Loucy (cell line): ENCODE data around the gene PIK3R5.
A peak's percentile ranks its signal among the peaks of the same experiment; 100 is the strongest.
"Not testable (repeated sequence)": the region's sequence is repeated elsewhere in the genome, so short reads cannot be mapped to it uniquely, and the experiment has no call there.

ENCODE experiments used
- H2AFZ ChIP-seq: fragments of 200-600 bp; sonication (generic); 2 replicates; pipeline ENCODE4 v1.6.0; 2016; ENCODE audit warnings: antibody characterized with exemption, mild to moderate bottlenecking, low read length, moderate library complexity
- H3F3A ChIP-seq: fragments of 200-600 bp; 2 replicates; pipeline ENCODE4 v1.6.0; 2016; ENCODE audit warnings: antibody characterized with exemption, low read depth, mild to moderate bottlenecking
- H3K27me3 ChIP-seq: fragments of 200-600 bp; sonication (generic); 2 replicates; pipeline ENCODE4 v1.6.1; 2014; ENCODE audit warnings: low read length, mild to moderate bottlenecking; ENCODE audit not compliant: insufficient read depth, poor library complexity, severe bottlenecking
- H3K36me3 ChIP-seq: fragments of 200-600 bp; sonication (generic); 2 replicates; pipeline ENCODE4 v1.6.1; 2016; ENCODE audit warnings: low read length; ENCODE audit not compliant: insufficient read depth
- H3K4me1 ChIP-seq: fragments of 200-600 bp; sonication (generic); 2 replicates; pipeline ENCODE4 v1.5.1; 2014; ENCODE audit warnings: low read length, mild to moderate bottlenecking; ENCODE audit not compliant: insufficient read depth, poor library complexity, severe bottlenecking
- H3K4me2 ChIP-seq: fragments of 200-600 bp; sonication (generic); 2 replicates; pipeline ENCODE4 v1.6.0; 2014; ENCODE audit warnings: antibody characterized with exemption, low read length, low read depth, mild to moderate bottlenecking; ENCODE audit not compliant: poor library complexity, severe bottlenecking
- H3K4me3 ChIP-seq: fragments of 200-600 bp; sonication (generic); 2 replicates; pipeline ENCODE4 v1.5.1; 2014; ENCODE audit warnings: low read length, mild to moderate bottlenecking, mixed read lengths; ENCODE audit not compliant: poor library complexity, severe bottlenecking
- H3K79me2 ChIP-seq: fragments of 200-600 bp; sonication (generic); 2 replicates; pipeline ENCODE4 v1.6.1; 2014; ENCODE audit warnings: low read length; ENCODE audit not compliant: insufficient read depth
- H3K9ac ChIP-seq: fragments of 200-600 bp; sonication (generic); 2 replicates; pipeline ENCODE4 v1.6.0; 2014; ENCODE audit warnings: mild to moderate bottlenecking, low read depth, low read length, moderate library complexity; ENCODE audit not compliant: poor library complexity, severe bottlenecking
- H3K9me2 ChIP-seq: fragments of 200-600 bp; sonication (generic); replicated peaks from 2 replicates; pipeline ENCODE4 v1.6.1; 2016; ENCODE audit warnings: low read depth, low read length, mixed read lengths
- H3K9me3 ChIP-seq: fragments of 200-600 bp; sonication (generic); 2 replicates; pipeline ENCODE4 v1.6.1; 2014; ENCODE audit warnings: mild to moderate bottlenecking, antibody characterized with exemption, low read length, low read depth; ENCODE audit not compliant: insufficient read depth
- H4K20me1 ChIP-seq: fragments of 200-600 bp; sonication (generic); 2 replicates; pipeline ENCODE4 v1.6.0; 2014; ENCODE audit warnings: antibody characterized with exemption, low read length, mild to moderate bottlenecking; ENCODE audit not compliant: insufficient read depth, poor library complexity, severe bottlenecking
- EZH2phosphoT487 ChIP-seq: fragments of 200-600 bp; IDR thresholded peaks from 2 replicates; pipeline ENCODE4 v1.6.1; 2018; ENCODE audit warnings: antibody characterized with exemption, mild to moderate bottlenecking, moderate library complexity, borderline replicate concordance
- TF ChIP-seq, protein P1 (sequence below): fragments of 200-600 bp; sonication (generic); conservative IDR thresholded peaks from 2 replicates; pipeline ENCODE4 v1.5.1; 2014; ENCODE audit warnings: mild to moderate bottlenecking, antibody characterized with exemption, low read length

The PIK3R5 gene

DNA sequence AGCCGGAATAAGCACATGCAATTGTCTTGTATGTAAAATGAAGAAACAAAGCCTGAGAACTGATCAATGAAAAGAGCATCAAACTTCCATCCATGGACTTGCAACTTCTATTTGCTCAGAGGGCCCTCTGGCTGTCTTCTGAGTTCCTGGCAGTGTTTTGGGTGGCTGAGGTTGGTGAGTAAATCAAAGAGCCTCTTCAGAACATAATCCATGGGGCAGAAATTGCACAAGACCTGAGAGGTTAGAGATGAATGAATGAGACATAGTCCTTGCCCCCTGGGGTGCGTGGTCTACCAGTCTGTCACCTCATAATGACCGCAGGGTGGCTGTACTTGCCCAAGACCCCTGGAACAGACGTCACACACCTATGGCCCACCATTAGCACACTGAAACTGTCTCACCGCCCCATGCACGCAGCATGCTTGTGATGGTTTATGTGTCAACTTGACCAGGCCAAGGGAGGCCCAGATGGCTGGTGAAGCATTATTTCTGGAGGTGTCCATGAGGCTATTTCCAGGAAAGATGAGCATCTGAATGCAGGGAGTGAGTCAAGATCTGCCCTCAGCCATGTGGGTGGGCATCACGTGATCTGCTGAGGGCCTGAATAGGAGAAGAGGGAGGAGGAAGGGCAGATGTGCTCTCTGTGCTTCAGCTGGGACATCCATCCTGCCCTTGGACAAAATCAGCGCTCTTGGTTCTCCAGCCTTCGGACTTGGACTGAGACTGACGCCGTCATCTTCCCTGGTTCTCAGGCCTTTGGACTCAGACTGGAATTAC lies 106.3 kb downstream of the PIK3R5 start:
- peaks cover 4% of the 10 kb centered on the region; the same call in 1 of the 2 replicates for H3F3A ChIP-seq
- H3K9me3 ChIP-seq = no peaks in the 10 kb centered on the region
- TF ChIP-seq, protein P1, sequence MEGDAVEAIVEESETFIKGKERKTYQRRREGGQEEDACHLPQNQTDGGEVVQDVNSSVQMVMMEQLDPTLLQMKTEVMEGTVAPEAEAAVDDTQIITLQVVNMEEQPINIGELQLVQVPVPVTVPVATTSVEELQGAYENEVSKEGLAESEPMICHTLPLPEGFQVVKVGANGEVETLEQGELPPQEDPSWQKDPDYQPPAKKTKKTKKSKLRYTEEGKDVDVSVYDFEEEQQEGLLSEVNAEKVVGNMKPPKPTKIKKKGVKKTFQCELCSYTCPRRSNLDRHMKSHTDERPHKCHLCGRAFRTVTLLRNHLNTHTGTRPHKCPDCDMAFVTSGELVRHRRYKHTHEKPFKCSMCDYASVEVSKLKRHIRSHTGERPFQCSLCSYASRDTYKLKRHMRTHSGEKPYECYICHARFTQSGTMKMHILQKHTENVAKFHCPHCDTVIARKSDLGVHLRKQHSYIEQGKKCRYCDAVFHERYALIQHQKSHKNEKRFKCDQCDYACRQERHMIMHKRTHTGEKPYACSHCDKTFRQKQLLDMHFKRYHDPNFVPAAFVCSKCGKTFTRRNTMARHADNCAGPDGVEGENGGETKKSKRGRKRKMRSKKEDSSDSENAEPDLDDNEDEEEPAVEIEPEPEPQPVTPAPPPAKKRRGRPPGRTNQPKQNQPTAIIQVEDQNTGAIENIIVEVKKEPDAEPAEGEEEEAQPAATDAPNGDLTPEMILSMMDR = 0 out of 2 replicates have a peak, but pooled peaks have one; percentile 17
- no peak for TF ChIP-seq EZH2phosphoT487
- peak overlapping the region; percentile 68 for H3K4me3 ChIP-seq
- no peaks in the 10 kb centered on the region for H3K36me3 ChIP-seq
- H2AFZ ChIP-seq = no peak overlapping the region
- H4K20me1 ChIP-seq = no peaks in the 10 kb centered on the region
- no peaks in the 10 kb centered on the region for H3K27me3 ChIP-seq
- H3K9me2 ChIP-seq = no peaks in the 10 kb centered on the region
- peak overlapping the region; percentile 46 for H3K9ac ChIP-seq
- H3K79me2 ChIP-seq = peaks cover 83% of the 10 kb centered on the region; the same call in 1 of the 2 replicates
- peak overlapping the region; percentile 89 for H3K4me2 ChIP-seq
- peaks cover 78% of the 10 kb centered on the region for H3K4me1 ChIP-seq

DNA sequence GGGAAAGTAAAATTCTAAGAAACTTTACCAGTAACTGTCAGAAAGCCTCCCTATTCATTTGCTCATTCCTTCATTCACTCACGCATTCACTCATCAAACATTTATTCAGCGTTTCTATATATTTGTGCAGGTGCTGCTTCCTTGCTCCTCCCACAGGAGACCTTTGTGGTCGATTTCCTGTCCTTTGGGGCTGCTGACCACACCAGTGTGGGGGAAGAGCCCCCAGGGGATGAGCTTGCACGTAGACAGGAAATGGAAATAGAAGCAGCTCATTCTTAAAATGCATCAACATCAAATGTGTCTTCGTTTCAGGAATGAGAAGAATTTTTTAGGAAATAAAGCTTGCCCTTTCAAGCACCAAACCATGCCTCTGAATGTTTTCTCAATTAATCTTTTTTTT lies 107.6 kb downstream of the PIK3R5 start:
- peaks cover 4% of the 10 kb centered on the region; the same call in 1 of the 2 replicates for H3F3A ChIP-seq
- H3K9ac ChIP-seq = peak overlapping the region; percentile 70
- peaks cover 73% of the 10 kb centered on the region for H3K4me1 ChIP-seq
- H3K79me2 ChIP-seq = peaks cover 74% of the 10 kb centered on the region; the same call in 1 of the 2 replicates
- no peaks in the 10 kb centered on the region for H4K20me1 ChIP-seq
- H3K9me2 ChIP-seq = no peaks in the 10 kb centered on the region
- no peak for TF ChIP-seq EZH2phosphoT487
- TF ChIP-seq, protein P1 = no peak
- no peaks in the 10 kb centered on the region for H3K9me3 ChIP-seq
- no peaks in the 10 kb centered on the region for H3K27me3 ChIP-seq
- H3K36me3 ChIP-seq = no peaks in the 10 kb centered on the region
- peak overlapping the region; percentile 68 for H3K4me3 ChIP-seq
- no peak overlapping the region for H2AFZ ChIP-seq
- peak overlapping the region; percentile 89 for H3K4me2 ChIP-seq

DNA sequence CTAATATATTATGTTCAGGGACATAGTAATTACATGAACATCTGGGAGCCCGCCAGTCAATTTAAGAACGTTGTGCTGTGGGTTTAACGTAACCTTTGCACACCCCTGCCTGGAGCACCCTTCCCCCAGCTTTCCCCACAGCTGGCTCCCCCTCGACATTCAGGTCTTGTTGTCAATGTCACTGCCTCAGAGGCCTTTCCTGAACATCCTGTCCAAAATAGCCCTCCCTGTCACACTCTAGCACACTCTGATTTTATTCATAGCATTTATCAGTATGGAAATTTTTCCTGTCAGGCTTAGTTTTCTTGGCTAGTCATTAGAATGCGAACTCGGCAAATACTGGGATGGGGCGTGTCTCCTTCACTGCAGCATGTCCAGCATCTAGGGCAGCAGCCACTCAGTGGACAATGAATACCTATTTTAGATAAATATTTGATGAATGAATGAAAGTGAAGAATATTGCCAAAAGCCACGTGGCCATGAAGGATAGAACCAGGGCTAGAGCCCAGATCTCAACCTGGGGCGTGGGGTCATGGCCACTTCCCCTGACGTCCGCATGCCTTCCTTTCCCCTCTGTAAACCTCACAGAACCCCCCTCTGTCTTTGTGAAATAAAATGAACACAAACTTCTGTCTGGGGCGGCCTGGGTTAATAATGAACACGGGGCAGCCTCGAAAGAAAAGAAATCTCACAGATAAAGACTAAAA lies 108.5 kb downstream of the PIK3R5 start:
- no peak overlapping the region for H2AFZ ChIP-seq
- H3K4me2 ChIP-seq = peak overlapping the region; percentile 89
- peak overlapping the region; percentile 68 for H3K4me3 ChIP-seq
- H3F3A ChIP-seq = peaks cover 4% of the 10 kb centered on the region; the same call in 1 of the 2 replicates
- H3K79me2 ChIP-seq = peaks cover 68% of the 10 kb centered on the region; the same call in 1 of the 2 replicates
- no peaks in the 10 kb centered on the region for H4K20me1 ChIP-seq
- H3K36me3 ChIP-seq = no peaks in the 10 kb centered on the region
- H3K9me2 ChIP-seq = no peaks in the 10 kb centered on the region
- peak overlapping the region; percentile 70 for H3K9ac ChIP-seq
- H3K4me1 ChIP-seq = peaks cover 64% of the 10 kb centered on the region
- H3K27me3 ChIP-seq = no peaks in the 10 kb centered on the region
- TF ChIP-seq, protein P1 = no peak
- no peak for TF ChIP-seq EZH2phosphoT487
- H3K9me3 ChIP-seq = no peaks in the 10 kb centered on the region

DNA sequence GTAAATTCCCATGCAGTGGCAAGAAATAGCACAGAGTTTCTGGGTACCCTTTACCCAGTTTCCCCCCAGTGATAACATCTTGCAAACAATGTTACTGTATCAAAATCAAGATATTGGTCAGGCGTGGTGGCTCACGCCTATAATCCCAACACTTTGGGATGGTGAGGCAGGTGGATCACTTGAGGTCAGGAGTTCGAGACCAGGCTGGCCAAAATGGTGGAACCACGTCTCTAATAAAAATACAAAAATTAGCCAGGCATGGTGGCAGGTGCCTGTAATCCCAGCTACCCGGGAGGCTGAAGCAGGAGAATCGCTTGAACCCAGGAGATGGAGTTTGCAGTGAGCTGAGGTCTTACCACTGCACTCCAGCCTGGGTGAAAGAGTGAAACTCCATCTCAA lies 109.3 kb downstream of the PIK3R5 start:
- H2AFZ ChIP-seq, H3K9me2 ChIP-seq, H3K27me3 ChIP-seq, H3F3A ChIP-seq, H3K36me3 ChIP-seq, H4K20me1 ChIP-seq, H3K9me3 ChIP-seq: not testable (repeated sequence)
- H3K4me2 ChIP-seq = peak overlapping the region; percentile 89
- H3K4me1 ChIP-seq = peaks cover 56% of the 10 kb centered on the region
- H3K9ac ChIP-seq = peak overlapping the region; percentile 70
- H3K4me3 ChIP-seq = peak overlapping the region; percentile 68
- peaks cover 62% of the 10 kb centered on the region; the same call in 1 of the 2 replicates for H3K79me2 ChIP-seq
